Measurements from ENCODE around the gene TRIM9.

TRIM9 gene

GRCh38 chr14:50931559-50931958, 163.3 kb downstream of the TRIM9 start:
- no peak for DNase-seq

GRCh38 chr14:50929506-50929905, 165.4 kb downstream of the TRIM9 start:
- no peak for DNase-seq

DNA sequence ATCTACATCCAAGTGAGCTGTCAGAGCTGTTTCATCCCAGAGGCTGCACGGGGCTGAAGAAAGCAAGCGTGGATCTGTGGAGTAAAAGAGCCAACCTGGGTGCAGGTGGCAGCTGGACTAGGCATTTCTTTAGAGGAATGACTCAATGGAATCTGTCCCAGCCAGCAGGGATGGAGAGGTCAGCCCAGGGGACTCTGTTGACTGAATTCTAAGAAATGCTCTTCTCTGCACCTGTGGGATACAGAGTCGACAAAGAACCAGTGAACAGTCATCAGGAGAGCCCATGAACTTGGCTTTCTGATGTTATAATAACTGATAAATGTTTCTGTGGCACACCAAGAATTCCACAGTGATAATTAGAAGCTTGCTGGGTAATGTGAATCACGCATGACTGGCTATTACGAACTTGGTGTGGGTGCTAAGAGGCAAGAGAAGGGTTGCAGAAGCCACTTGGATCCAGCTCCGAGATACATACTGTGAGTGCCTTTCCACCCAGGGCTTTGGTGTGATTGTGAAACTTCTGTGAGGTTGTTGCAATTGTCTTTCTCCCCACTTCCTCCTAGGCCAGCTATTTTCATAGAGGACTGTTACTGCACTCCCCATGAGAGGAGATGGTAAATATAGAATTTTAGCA, 166.8 kb downstream of the TRIM9 start:
- no peak for DNase-seq

DNA sequence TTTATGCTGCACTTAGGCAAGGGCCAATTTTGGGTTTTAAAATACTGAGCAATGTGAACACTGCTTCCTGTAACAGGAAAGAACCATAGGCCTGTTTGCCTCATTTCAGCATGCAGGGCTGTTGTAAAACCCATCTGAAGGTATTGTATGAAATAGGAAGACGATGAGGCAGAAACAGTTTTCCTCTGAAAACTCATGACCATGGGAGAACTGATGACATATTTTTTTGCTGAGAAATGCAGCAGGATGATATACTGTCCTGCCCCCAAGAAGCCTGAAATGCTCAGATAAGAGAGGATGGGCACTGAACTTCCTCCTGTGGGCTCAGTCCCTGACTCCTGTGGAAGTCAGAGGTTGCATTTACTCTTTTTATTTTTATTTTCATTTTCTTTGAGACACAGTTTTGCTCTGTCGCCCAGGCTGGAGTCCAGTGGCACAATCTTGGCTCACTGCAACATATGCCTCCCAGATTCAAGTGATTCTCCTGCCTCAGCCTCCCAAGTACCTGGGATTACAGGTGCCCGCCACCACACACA, 168.0 kb downstream of the TRIM9 start:
- DNase-seq: no peak

Measured in activated CD4-positive, alpha-beta T cell treated with anti-CD3 and anti-CD28 coated beads, Interleukin-2, amount 50 U/mL, for 48 hours (primary cell).